Astrocyte (in vitro differentiated cells and primary cell): Measurements from ENCODE around the gene BTBD8. TPM values are rescaled to one million over a fixed set of nuclear protein-coding genes. Genes with fewer than 3 reads are reported as not detected.

ENCODE experiments used
- DNase-seq: peaks from one replicate; pipeline ENCODE4 v3.0.0-alpha.2; 2010; ENCODE audit warnings: low read depth
- FAIRE-seq: peaks from 2 replicates; lab custom pipeline; 2011; peaks lifted over from hg19 to GRCh38; lab: Jason Lieb, UNC
- H2AFZ ChIP-seq: 2 replicates; pipeline ENCODE4 v1.6.0; 2012; ENCODE audit warnings: low read depth, low read length, inconsistent platforms
- H3K27ac ChIP-seq: 2 replicates; pipeline ENCODE4 v1.5.1; 2011; ENCODE audit warnings: low read depth, low read length, inconsistent platforms
- H3K27me3 ChIP-seq: 2 replicates; pipeline ENCODE4 v1.6.0; 2011; ENCODE audit warnings: low read length, inconsistent platforms; ENCODE audit not compliant: insufficient read depth
- H3K36me3 ChIP-seq: 2 replicates; pipeline ENCODE4 v1.5.1; 2011; ENCODE audit warnings: low read length, inconsistent platforms; ENCODE audit not compliant: insufficient read depth
- H3K4me1 ChIP-seq: 2 replicates; pipeline ENCODE4 v1.5.1; 2011; ENCODE audit warnings: low read length, inconsistent platforms; ENCODE audit not compliant: insufficient read depth
- H3K4me2 ChIP-seq: 2 replicates; pipeline ENCODE4 v1.6.0; 2012; ENCODE audit warnings: low read length, inconsistent platforms
- H3K4me3 ChIP-seq: 2 replicates; pipeline ENCODE4 v1.5.1; 2011; ENCODE audit warnings: low read depth, mild to moderate bottlenecking, low read length, inconsistent platforms; ENCODE audit not compliant: insufficient read depth
- H3K79me2 ChIP-seq: 2 replicates; pipeline ENCODE4 v1.6.0; 2012; ENCODE audit warnings: mild to moderate bottlenecking, low read length, inconsistent platforms; ENCODE audit not compliant: insufficient read depth
- H3K9ac ChIP-seq: 2 replicates; pipeline ENCODE4 v1.6.0; 2012; ENCODE audit warnings: mild to moderate bottlenecking, low read length, inconsistent platforms
- H3K9me3 ChIP-seq: 2 replicates; pipeline ENCODE4 v1.5.1; 2012; ENCODE audit warnings: low read depth, mild to moderate bottlenecking, low read length, inconsistent platforms; ENCODE audit not compliant: insufficient read depth
- H4K20me1 ChIP-seq: 2 replicates; pipeline ENCODE4 v1.6.0; 2012; ENCODE audit warnings: low read length, inconsistent platforms; ENCODE audit not compliant: insufficient read depth
- H3K27ac Mint-ChIP-seq: one replicate; pipeline ENCODE4 v1.8.0; 2021; ENCODE audit warnings: mild to moderate bottlenecking, mixed read lengths; ENCODE audit not compliant: unreplicated experiment
- H3K27me3 Mint-ChIP-seq: one replicate; pipeline ENCODE4 v1.8.0; 2021; ENCODE audit warnings: low read depth, mixed read lengths; ENCODE audit not compliant: unreplicated experiment
- H3K36me3 Mint-ChIP-seq: one replicate; pipeline ENCODE4 v1.8.0; 2021; ENCODE audit warnings: low read depth, mixed read lengths; ENCODE audit not compliant: unreplicated experiment
- H3K4me1 Mint-ChIP-seq: one replicate; pipeline ENCODE4 v1.8.0; 2021; ENCODE audit warnings: low read depth, mixed read lengths; ENCODE audit not compliant: unreplicated experiment
- H3K4me3 Mint-ChIP-seq: one replicate; pipeline ENCODE4 v1.8.0; 2021; ENCODE audit warnings: mild to moderate bottlenecking, moderate library complexity, mixed read lengths; ENCODE audit not compliant: unreplicated experiment
- H3K9me3 Mint-ChIP-seq: one replicate; pipeline ENCODE4 v1.8.0; 2021; ENCODE audit warnings: mild to moderate bottlenecking, mixed read lengths; ENCODE audit not compliant: unreplicated experiment
- CTCF ChIP-seq: IDR thresholded peaks from 2 replicates; pipeline ENCODE4 v1.5.1; 2011; ENCODE audit warnings: low read depth, mild to moderate bottlenecking, inconsistent platforms, low read length, moderate library complexity; ENCODE audit not compliant: insufficient read depth
- EZH2 ChIP-seq: IDR thresholded peaks from 2 replicates; pipeline ENCODE4 v1.6.1; 2012; ENCODE audit warnings: mild to moderate bottlenecking, low read length, inconsistent platforms; ENCODE audit not compliant: insufficient read depth
- total RNA-seq: library from RNA; stranded (reverse); gene quantifications from 2 replicates; pipeline ENCODE4 v1.2.1, GENCODE V29; 2021

Gene BTBD8
- total RNA-seq, 1 donor from 2014 or later, result 1.8 TPM

- H3K36me3 Mint-ChIP-seq, result no peaks in the 10 kb centered on the region
- no peaks in the 10 kb centered on the region for H3K36me3 ChIP-seq
- no peak overlapping the region for H3K4me3 ChIP-seq
- H3K79me2 ChIP-seq, result no peaks in the 10 kb centered on the region
- peak overlapping the region; percentile 37 for H3K27ac Mint-ChIP-seq
- no peaks in the 10 kb centered on the region for H3K27me3 ChIP-seq
- no peaks in the 10 kb centered on the region for H3K9me3 ChIP-seq
- peaks cover 17% of the 10 kb centered on the region for H3K4me1 Mint-ChIP-seq
- H3K27ac ChIP-seq, result no peak overlapping the region
- H3K27me3 Mint-ChIP-seq, result peaks cover 6% of the 10 kb centered on the region
- peaks cover 4% of the 10 kb centered on the region for H3K9me3 Mint-ChIP-seq
- FAIRE-seq (peak; percentile 29), DNase-seq (no peak)
- TF ChIP-seq CTCF (no peak), EZH2 (no peak)
- no peak overlapping the region for H3K4me3 Mint-ChIP-seq
- no peak overlapping the region for H3K9ac ChIP-seq
- H3K4me2 ChIP-seq, result peak overlapping the region; percentile 95
- no peaks in the 10 kb centered on the region for H4K20me1 ChIP-seq
- H2AFZ ChIP-seq, result peak overlapping the region; percentile 31
- peaks cover 14% of the 10 kb centered on the region for H3K4me1 ChIP-seq
Observed at GRCh38 chr1:92031281-92032110, 48.6 kb upstream of the BTBD8 start.

GRCh38 chr1:92037400-92037799 lies 42.7 kb upstream of the BTBD8 start:
- Mint-ChIP-seq H3K9me3 (no peaks in the 10 kb centered on the region), H3K4me3 (no peak overlapping the region), H3K36me3 (no peaks in the 10 kb centered on the region), H3K27ac (peak overlapping the region; percentile 71), H3K27me3 (no peaks in the 10 kb centered on the region), H3K4me1 (peaks cover 6% of the 10 kb centered on the region)
- Histone ChIP-seq H3K9me3 (no peaks in the 10 kb centered on the region), H4K20me1 (no peaks in the 10 kb centered on the region), H3K9ac (no peak overlapping the region), H3K4me3 (no peak overlapping the region), H3K79me2 (no peaks in the 10 kb centered on the region), H3K27me3 (no peaks in the 10 kb centered on the region), H3K27ac (no peak overlapping the region), H2AFZ (no peak overlapping the region), H3K36me3 (no peaks in the 10 kb centered on the region), H3K4me2 (no peak overlapping the region), H3K4me1 (no peaks in the 10 kb centered on the region)
- TF ChIP-seq EZH2 (no peak), CTCF (no peak)
- FAIRE-seq (no peak), DNase-seq (peak; percentile 41)
